Bone marrow (tissue), 2 donors: Measurements from ENCODE around the gene VIL1.

Source experiments
- DNase-seq, 2 donors: peaks; one replicate each; lab custom pipeline; 2025; lab: John Stamatoyannopoulos, UW

The VIL1 gene

DNA sequence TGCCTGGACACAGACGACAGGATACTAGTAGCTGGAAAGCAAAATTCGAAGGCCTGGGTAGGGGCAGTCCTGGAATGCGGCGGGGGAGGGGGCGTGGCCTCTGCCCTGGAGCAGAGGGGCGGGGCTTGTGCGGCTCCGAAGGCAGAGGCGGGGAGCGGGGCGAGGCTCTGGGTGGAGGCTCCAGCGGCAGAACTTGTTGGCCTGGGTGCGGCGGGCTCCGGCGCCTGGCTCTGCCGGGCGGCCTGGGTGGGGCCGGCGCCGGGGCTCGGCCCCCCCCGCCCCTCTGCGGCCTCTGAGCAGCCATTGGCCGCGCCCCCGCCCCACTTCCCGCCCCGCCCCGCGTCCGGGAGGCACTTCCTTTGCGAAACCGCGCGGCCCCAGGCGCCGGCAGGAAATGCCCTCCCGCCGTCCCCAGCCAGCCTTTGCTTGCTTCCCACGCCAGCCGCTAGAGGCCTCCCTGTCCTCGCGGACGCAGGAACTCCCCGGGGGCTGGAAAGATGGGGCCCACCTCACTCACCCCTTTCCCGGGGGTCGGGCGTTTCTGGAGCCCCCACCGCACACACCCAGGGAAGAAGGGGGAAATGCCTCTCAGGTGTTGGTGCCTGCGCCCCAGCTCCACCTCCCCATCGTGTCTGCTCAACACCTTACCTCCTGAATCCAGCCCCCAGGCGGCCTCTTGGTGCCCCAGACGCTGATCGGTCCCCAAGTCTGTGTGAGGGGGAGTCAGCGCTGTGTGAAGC is 12.5 kb upstream of the VIL1 start:
- peak; percentile 91 to 93 for DNase-seq

DNA sequence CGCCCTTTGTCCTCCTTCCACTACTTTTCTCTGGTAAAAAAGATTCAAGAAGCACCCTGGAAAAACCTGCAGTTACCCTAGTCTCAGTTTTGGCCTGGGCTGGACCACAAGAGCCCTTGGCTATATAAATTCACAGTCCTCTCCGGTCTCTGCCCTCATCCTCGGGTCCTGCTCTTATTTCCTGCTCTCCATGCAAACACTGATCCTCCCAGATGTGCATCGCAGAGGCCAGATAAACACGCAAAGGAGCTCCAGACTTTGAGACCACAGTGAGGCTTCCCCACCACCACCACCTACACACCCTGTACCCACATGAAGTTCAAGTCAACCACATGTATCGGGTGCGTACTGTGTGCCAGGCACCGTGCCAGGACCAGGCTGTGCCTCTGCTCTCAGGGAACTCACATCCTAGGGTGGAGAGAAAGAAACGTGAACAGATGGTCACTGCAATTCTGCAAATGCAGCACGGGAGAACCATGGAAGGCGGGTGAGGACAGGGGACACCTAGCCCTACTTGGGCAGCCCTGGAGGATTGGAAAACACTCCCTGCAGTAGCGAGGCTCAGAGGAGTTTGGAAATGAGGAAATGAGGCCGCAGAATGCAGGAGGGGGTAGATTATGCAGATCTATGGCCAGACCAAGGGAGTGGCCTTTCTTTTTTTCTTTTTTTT is 11.8 kb upstream of the VIL1 start:
- DNase-seq: peak; percentile 32 to 46

DNA sequence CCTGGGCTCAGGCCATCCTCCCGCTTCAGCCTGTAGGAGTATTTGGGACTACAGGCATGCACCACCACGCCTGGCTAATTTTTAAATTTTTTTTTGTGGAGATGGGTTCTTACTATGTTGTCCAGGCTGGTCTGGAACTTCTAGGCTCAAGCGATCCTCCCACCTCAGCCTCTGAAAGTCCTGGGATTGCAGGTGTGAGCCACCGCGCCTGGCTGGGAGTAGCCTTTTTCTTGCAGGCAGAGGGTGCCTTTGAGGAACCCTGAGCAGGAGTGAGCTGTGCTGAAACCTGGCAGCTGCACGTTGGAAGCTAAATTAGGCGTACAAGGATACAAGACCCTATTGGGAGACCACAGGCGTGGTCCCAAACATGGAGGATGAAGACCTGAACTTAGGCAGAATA is 11.2 kb upstream of the VIL1 start:
- no peak for DNase-seq

DNA sequence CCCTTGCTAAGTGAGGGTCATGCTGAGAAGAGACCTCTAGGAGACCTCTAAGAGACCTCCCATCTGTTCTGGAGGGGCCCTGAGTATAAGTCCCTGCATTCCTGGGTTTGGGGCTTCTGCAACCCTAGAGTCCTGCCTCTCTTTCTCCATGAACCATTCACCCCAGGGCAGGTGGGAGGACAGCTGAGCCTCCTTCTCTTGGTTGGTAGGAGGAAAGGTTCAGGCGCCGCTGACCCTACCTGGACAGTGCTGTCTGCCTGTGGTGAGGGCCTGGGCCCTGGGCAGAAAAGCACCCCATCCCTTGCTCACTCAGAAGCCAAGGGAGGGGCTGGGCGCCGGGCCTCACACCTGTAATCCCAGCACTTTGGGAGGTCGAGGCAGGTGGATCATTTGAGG is 604 bp upstream of the VIL1 start:
- DNase-seq: no peak

DNA sequence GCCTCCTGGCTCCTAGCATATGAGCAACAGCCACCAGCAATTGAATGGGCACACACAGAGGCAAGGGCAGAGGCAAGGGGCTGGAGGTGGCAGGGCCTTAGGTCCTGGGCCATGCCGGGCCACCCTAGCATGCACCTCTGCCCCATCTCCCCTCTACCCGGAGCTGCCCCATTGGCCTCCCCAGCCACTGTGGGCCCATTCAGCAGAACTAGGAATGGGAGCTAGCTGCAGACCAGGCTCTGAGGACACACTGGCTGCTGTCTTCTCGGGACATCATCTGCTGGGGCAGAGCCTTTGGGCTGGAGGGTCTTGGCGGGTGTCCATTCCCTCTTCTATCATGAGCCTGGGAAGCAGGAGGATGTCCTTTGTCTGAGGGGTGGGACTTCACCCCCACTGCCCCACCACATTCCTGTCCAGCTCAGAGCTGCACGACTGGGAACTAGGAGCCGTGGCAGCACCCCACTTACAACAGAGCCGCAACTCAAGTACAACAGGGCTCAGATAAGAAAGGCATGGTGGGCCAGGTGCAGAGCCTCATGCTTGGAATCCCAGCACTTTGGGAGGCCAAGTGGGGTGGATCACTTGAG is 800 bp downstream of the VIL1 start:
- DNase-seq: no peak

DNA sequence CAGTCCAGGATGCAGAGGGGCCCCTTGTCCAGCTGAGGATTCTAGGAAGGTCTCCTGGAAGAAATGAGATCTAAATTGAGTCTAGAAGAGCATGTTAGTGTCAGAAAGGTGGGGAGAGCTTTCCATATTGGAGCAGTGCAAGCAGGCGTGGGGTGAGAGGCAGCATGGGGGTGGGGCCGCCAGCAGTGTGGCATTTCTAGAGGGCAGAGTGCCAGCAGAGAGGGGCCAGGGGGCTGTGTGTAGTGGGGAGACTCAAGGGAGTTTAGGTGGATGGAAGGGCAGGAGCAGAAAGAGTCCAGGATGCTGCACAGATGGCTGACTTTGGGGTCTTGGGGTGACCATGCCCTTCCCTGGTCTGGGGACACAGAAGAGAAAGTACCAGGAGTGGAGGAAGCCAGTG is 2.1 kb downstream of the VIL1 start:
- DNase-seq: no peak

DNA sequence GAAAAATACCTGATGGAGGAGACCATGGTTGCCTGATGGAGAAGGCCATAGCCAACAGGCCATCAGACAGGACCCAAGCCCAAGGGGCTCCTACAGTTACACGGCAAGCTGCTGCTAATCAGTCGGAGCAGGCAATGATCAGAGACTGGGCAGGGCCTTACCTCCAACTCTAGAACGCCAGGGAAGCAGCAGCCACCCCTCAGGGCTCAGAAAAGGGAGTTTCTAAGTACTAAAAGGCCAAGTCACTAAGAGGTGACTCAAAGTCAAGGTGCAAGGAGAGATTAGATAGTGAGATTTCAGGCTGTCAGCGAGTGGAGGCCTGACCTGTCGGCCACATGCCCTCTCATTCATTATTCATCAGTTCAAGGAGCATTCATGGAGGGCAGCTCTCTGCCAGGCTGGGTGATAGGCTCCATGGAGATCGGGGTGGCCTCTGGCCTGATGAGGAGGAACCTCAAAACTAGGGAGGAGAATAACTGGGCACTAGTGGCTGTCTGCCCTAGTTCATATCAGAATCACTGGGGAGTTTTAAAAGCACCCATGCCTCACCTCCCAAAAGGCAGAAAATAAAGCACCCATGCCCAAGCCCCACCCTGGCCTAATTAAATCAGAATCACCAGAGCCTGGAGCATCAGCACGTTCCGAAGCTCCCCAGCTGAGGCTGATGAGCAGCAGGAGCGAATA is 3.6 kb downstream of the VIL1 start:
- DNase-seq: no peak

DNA sequence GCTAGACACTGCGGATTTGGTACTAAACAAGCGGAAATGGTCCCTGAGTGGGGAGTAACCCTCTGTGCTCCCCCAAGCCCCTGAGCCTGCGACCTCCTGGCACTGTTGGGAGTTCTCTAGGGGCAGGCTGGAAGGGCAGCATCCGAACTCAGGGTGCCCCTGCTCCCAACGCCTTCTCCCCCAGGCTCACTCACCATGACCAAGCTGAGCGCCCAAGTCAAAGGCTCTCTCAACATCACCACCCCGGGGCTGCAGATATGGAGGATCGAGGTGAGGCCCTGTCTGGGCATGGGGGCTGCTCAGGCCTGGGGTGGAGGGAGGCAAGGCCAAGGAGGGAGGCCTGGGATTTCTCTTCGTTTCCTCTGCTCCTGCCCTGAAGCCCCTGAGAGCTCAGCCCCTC is 4.7 kb downstream of the VIL1 start:
- DNase-seq: no peak

DNA sequence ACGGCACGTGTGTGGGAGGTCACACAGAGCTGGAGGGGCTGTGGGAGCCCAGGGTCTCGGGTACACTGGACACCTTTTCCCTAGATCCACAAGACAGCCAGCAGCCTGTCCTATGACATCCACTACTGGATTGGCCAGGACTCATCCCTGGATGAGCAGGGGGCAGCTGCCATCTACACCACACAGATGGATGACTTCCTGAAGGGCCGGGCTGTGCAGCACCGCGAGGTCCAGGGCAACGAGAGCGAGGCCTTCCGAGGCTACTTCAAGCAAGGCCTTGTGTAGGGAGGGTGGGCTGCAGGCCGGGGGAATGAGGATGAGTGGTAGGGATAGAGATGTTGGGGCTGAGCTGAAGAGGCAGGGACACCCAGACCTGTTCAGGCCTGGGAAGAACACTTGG is 6.6 kb downstream of the VIL1 start:
- DNase-seq: no peak

DNA sequence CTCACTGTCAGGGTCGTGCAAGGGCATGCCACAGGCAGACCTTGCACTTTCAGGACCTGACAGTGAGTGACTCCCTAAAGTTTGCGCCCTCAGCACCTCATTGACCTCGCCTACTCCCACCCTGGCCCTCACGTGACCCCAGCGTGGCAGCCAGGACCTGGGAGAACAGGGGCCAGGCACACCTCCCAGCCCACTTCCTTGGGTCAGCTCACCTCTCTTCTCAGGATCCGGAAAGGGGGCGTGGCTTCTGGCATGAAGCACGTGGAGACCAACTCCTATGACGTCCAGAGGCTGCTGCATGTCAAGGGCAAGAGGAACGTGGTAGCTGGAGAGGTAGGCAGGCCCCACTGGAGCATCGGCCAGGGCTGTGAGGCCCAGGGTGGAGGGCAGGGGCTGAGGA is 8.8 kb downstream of the VIL1 start:
- DNase-seq: no peak

DNA sequence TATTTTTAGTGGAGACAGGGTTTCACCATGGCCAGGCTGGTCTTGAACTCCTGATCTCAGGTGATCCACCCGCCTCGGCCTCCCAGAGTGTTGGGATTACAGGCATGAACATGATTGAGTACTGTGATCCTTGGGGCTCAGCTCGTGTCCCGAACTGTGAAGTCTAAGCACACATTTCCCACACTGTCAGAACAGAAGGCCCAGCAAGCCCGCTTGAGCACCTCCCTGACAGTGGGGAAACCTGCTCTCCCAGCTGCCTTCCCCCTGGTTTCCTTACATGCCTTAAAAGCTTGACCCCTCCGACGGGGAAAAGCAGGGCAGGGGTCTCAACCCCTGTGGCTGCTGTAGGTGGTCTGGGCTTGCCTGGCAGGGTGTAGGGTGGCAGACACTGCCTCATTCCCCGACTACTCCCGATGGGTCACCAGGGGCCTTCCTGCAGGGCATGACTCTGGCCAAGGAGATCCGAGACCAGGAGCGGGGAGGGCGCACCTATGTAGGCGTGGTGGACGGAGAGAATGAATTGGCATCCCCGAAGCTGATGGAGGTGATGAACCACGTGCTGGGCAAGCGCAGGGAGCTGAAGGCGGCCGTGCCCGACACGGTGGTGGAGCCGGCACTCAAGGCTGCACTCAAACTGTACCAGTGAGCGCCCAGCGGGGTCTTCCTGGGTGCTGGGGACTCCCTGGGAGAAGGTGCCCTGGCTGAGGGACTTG is 10.1 kb downstream of the VIL1 start:
- no peak for DNase-seq

DNA sequence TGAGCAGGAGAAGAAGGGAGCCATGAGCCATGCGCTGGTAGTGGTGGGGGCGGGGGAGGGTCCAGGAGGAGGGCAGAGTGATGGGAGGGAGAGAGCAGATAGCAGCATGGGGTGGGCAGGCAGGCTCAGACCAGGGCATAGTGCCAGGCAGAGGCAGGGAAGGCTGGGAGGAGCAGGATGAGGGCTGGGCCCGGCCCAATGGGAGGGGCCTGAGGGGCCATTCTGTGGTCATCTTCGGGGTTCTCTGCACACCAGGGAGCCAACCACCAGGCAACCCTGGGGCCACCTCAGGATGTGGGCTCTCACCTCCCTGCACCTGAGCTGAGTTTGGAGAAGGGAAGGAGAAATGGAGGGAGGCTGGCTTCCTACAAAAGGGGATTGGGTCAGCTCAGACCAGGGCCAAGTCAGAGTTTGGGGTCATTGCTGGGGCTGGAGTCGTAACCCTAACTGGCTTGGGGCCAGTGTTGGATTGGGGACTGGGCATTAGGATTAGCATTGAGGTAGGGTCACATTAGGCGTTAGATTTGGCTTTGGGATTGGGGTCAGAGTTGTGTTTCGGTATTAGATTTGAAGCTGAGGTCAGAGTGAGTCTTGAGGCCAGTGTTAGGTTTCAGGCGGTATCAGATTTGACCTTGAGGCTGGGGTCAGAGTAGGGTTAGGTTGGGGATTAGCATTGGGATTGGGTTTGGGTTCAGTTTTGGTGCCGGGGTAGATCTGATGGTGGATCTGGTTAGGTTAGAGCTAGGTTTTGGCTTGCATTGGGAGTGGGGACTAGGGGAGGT is 11.2 kb downstream of the VIL1 start:
- DNase-seq: no peak

DNA sequence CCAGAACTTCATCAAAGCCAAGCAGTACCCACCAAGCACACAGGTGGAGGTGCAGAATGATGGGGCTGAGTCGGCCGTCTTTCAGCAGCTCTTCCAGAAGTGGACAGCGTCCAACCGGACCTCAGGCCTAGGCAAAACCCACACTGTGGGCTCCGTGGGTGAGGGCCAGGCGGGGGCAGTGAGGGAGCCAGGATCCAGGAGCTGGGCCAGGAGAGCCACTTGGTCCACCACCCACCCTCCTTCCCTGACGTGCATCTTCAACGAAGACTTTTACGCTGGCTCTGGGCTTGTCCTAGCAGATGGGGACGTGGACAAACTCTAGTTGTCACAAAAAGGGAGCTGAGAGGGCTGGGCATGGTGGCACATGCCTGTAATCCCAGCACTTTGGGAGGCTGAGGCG is 11.8 kb downstream of the VIL1 start:
- DNase-seq: no peak

DNA sequence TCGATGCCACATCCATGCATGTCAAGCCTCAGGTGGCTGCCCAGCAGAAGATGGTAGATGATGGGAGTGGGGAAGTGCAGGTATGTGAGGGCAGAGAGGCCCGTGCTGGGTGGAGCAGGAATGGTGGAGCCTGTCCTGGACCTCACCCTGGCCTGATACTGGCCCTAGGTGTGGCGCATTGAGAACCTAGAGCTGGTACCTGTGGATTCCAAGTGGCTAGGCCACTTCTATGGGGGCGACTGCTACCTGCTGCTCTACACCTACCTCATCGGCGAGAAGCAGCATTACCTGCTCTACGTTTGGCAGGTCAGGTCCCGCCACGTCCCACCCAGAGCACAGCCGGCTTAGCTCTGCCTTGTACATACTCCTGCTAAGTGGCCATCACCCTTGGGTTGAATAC is 13.0 kb downstream of the VIL1 start:
- no peak for DNase-seq

DNA sequence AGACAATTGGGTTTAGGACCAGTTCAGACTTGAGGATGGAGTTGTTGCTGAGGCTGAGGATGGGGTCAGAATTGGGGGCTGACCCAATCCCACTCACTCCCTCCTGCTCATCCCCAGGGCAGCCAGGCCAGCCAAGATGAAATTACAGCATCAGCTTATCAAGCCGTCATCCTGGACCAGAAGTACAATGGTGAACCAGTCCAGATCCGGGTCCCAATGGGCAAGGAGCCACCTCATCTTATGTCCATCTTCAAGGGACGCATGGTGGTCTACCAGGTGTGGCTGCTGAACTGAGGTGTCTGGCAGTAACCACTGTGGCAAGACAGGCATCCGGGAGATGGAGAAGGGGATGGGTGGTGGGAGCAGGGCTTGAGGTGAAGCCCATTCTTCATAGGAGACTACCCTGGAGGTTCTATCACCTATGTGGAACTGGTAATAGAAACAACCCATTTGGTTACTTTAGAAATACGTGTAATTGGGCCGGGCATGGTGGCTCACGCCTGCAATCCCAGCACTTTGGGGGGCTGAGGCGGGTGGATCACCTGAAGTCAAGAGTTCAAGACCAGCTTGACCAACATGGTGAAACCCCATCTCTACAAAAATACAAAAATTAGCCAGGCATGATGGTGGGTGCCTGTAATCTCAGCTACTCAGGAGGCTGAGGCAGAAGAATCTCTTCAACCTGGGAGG is 13.9 kb downstream of the VIL1 start:
- no peak for DNase-seq

DNA sequence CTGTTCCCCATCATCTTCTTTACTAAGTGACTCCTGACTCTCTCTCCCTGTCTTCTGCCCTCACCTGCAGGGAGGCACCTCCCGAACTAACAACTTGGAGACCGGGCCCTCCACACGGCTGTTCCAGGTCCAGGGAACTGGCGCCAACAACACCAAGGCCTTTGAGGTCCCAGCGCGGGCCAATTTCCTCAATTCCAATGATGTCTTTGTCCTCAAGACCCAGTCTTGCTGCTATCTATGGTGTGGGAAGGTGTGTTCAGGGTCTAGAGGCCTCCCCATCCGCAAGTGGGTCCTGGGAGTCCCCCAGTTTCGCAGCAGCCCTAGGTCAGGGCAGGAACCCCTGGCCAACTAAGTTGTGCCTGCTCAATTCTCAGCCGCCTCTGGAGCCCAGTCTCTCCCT is 15.5 kb downstream of the VIL1 start:
- DNase-seq: no peak

DNA sequence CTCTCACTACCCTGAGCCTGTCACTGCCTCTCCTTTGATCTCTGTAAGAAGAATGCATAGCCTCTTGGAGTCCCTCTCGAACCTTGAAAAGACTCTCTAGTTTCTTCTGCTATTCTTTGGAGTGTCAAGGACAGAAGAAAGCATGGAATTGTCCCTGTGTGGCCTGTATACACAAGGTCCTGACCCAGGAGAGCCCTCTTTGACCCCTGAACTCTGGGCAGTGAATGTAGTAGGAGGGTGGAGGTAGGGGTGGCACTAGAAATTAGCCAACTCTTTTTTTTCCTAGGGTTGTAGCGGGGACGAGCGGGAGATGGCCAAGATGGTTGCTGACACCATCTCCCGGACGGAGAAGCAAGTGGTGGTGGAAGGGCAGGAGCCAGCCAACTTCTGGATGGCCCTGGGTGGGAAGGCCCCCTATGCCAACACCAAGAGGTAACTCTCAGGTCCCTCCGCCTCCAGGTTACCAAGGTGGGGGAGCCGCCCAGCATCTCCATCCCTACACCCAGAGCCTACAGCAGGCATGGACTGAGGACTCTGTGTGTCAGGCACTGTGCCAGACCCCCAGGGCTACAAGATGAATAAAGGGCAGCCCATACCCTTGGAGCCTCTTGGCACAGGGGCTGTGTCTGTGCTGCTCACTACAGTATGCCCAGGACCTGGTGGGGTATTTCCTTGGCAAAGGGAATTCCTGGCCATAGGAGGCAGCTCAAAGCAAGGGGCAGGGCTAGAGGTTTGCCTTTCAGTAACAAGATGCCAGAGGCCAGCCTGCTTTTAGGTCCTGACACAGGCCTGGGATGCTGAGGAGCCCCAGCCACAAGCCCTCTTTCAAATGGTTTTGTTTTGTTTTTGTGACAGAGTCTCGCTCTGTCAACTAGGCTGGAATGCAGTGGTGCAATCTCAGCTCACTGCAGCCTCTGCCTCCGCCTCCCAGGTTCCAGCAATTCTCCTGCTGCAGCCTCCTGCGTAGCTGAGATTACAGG is 16.4 kb downstream of the VIL1 start:
- DNase-seq: no peak

DNA sequence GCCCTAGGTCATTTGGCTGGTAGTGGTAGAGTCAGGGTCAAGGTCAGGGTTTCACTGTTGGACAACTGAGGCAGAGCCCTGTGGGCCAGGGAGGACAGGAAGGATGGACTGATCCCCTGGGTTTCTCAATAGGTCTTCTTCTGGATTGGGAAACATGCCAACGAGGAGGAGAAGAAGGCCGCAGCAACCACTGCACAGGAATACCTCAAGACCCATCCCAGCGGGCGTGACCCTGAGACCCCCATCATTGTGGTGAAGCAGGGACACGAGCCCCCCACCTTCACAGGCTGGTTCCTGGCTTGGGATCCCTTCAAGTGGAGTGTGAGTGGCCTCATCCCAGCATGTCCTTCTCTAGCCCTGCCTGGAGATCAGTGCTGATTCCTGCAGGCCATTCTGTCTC is 18.1 kb downstream of the VIL1 start:
- no peak for DNase-seq

DNA sequence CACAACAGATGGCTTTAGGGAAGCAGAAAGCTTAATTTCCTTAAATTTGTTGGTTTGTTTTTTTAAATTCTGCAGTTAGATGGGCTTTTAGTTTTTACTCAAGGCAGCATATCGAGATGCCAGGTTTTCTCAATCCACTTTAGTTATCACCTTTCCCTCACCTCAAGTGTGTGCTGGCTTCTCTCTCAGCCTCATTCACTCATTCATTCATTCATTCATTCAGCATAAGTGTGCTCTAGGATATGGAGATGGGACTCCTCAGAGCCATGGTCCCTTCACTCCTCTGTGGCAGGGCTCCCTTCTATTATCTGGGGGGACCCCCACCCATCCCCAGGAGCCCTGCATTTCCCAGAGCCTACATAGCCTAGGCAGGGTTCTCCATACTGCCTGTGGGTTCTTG is 19.0 kb downstream of the VIL1 start:
- no peak for DNase-seq

DNA sequence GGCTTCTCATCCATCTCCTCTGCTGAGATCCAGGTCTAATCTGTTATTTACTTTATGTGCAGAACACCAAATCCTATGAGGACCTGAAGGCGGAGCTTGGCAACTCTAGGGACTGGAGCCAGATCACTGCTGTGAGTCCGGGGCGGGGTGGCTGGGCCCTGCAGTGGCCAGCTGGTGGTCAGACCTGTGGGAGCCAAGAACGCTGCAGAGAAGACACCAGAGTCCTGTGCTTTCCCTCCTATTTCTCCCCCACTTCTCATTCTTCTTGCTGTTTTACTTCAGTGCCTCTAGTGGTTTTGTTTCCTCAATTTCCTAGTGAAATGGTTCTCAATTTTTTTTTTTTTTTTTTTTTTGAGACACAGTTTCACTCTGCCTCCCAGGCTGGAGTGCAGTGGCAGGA is 19.7 kb downstream of the VIL1 start:
- DNase-seq: no peak
